ENCODE results near the gene TEX36.

TEX36 gene

GRCh38 chr10:125611756-125612155, 71.2 kb downstream of the TEX36 start:
- in situ Hi-C loops (cut with HindIII; ENCODE audit: low sequenced_read_pairs), result no loop called here
- no peak overlapping the region for H3K4me3 ChIP-seq (ENCODE audit: low read depth, low read length)
- DNase-seq (ENCODE audit: low read depth, low spot score), result no peak
- TF ChIP-seq, protein P1, sequence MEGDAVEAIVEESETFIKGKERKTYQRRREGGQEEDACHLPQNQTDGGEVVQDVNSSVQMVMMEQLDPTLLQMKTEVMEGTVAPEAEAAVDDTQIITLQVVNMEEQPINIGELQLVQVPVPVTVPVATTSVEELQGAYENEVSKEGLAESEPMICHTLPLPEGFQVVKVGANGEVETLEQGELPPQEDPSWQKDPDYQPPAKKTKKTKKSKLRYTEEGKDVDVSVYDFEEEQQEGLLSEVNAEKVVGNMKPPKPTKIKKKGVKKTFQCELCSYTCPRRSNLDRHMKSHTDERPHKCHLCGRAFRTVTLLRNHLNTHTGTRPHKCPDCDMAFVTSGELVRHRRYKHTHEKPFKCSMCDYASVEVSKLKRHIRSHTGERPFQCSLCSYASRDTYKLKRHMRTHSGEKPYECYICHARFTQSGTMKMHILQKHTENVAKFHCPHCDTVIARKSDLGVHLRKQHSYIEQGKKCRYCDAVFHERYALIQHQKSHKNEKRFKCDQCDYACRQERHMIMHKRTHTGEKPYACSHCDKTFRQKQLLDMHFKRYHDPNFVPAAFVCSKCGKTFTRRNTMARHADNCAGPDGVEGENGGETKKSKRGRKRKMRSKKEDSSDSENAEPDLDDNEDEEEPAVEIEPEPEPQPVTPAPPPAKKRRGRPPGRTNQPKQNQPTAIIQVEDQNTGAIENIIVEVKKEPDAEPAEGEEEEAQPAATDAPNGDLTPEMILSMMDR (IDR thresholded peaks at IDR 0.05; ENCODE audit: low read depth, low read length), result no peak

DNA sequence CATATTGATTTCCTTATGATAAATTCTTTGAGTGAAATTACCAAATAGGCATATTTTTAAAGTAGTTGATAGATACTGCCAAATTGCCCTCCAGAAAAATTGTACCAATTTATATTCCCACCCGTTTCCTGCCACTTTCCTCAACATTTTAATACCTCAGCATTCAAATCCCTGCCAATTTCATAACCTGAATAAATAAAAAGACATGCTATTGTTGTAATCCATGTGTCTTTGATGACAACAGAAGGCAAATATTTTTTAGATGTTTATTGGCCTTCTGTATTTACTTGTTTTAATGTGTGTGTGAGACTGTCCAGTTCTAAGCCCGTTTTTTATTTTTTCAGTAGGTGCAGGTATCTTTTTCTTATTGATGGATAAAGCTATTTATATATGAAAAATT, 71.7 kb downstream of the TEX36 start:
- no peak for DNase-seq (ENCODE audit: low read depth, low spot score)
- TF ChIP-seq, protein P1 (IDR thresholded peaks at IDR 0.05; ENCODE audit: low read depth, low read length), result no peak
- no peak overlapping the region for H3K4me3 ChIP-seq (ENCODE audit: low read depth, low read length)
- in situ Hi-C loops (cut with HindIII; ENCODE audit: low sequenced_read_pairs), result no loop called here

- TF ChIP-seq, protein P1 (IDR thresholded peaks at IDR 0.05; ENCODE audit: low read depth, low read length), result no peak
- no peak overlapping the region for H3K4me3 ChIP-seq (ENCODE audit: low read depth, low read length)
- in situ Hi-C loops (cut with HindIII; ENCODE audit: low sequenced_read_pairs), result no loop called here
- DNase-seq (ENCODE audit: low read depth, low spot score), result no peak
Observed at GRCh38 chr10:125609859-125610258, 73.1 kb downstream of the TEX36 start.

DNA sequence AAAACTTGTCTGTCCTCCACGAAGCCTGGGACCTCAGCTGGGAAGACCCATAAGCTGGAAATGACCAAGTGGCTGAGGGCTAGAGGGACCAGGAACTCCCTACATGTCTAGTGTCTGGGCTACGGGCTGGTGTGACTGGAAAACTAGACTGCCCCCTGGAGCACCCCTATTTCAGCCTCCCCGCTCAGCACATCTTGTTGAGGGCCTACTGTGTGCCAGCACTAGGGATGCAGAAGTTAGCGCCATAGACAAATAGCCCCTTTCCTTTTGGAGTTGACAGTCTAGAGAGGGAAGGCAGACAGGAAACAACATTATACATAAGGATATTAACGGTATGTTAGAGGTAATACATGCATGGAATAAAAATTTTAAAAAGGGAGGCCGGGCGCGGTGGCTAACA, 74.5 kb downstream of the TEX36 start:
- DNase-seq (ENCODE audit: low read depth, low spot score), result no peak
- TF ChIP-seq, protein P1 (IDR thresholded peaks at IDR 0.05; ENCODE audit: low read depth, low read length), result no peak
- in situ Hi-C loops (cut with HindIII; ENCODE audit: low sequenced_read_pairs), result no loop called here

GRCh38 chr10:125607689-125608290, 75.2 kb downstream of the TEX36 start:
- no peak for DNase-seq (ENCODE audit: low read depth, low spot score)
- TF ChIP-seq, protein P1 (IDR thresholded peaks at IDR 0.05; ENCODE audit: low read depth, low read length), result no peak
- in situ Hi-C loops (cut with HindIII; ENCODE audit: low sequenced_read_pairs), result no loop called here
- H3K4me3 ChIP-seq (ENCODE audit: low read depth, low read length), result no peak overlapping the region

More for the DNA sequence above, 74.5 kb downstream of the TEX36 start:
- no peak overlapping the region for H3K4me3 ChIP-seq (ENCODE audit: low read depth, low read length)

GRCh38 chr10:125606414-125607010, 76.5 kb downstream of the TEX36 start:
- DNase-seq (ENCODE audit: low read depth, low spot score), result no peak

More at GRCh38 chr10:125606414-125607010, 76.5 kb downstream of the TEX36 start:
- no peak overlapping the region for H3K4me3 ChIP-seq (ENCODE audit: low read depth, low read length)
- TF ChIP-seq, protein P1 (IDR thresholded peaks at IDR 0.05; ENCODE audit: low read depth, low read length), result no peak
- in situ Hi-C loops (cut with HindIII; ENCODE audit: low sequenced_read_pairs), result no loop called here
